GM19238 (cell line): ENCODE results near the gene SCGB1C1.
"Not testable (repeated sequence)": the region's sequence is repeated elsewhere in the genome, so short reads cannot be mapped to it uniquely, and the experiment has no call there.

Experiments
- DNase-seq: peaks from one replicate; pipeline ENCODE4 v3.0.0; 2011; ENCODE audit warnings: low spot score; ENCODE audit not compliant: insufficient read length

Gene SCGB1C1

GRCh38 chr11:192674-193128 is at the start of gene SCGB1C1:
SCGB1C1 (plus strand) TSS chr11:193078; CDS start chr11:193100, 22 bp downstream.
- not testable (repeated sequence) for DNase-seq

GRCh38 chr11:180242-180641 is 12.6 kb upstream of the SCGB1C1 start:
- DNase-seq = not testable (repeated sequence)

DNA sequence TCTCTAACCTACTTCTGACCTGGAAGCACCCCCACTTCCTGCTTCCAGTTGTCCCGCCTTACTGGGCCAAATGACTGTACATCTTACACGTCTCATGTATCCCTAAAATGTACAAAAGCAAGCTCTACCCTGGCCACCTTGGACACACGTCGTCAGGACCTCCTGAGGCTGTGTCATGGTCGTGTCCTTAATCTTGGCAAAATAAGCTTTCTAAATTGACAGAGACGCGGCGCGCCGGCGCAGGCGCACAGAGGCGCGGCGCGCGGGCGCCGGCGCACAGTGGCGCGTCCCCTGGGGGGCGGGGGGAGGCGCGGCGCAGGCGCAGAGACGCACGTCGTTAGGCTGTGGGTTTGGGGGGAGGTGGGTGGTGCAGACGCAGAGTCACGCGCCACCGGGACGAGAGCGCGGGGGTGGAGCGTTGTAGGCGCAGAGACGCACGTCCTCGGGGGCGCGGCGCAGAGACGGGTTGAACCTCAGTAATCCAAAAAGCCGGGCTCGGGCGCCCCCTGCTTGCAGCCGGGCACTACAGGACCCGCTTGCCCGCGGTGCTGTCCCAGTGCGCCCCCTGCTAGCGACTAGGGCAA is 3.6 kb upstream of the SCGB1C1 start:
- DNase-seq = not testable (repeated sequence)

GRCh38 chr11:189843-190311 is 3.0 kb upstream of the SCGB1C1 start:
- DNase-seq = not testable (repeated sequence)

- DNase-seq = not testable (repeated sequence)
These were observed 2.3 kb upstream of the SCGB1C1 start for GRCh38 chr11:190546-190945.

GRCh38 chr11:191490-192478 is 1.1 kb upstream of the SCGB1C1 start:
- not testable (repeated sequence) for DNase-seq

- DNase-seq = not testable (repeated sequence)
These were observed 603 bp downstream of the SCGB1C1 start for GRCh38 chr11:193481-193880.

GRCh38 chr11:196786-197731 is 4.2 kb downstream of the SCGB1C1 start:
- DNase-seq = no peak

DNA sequence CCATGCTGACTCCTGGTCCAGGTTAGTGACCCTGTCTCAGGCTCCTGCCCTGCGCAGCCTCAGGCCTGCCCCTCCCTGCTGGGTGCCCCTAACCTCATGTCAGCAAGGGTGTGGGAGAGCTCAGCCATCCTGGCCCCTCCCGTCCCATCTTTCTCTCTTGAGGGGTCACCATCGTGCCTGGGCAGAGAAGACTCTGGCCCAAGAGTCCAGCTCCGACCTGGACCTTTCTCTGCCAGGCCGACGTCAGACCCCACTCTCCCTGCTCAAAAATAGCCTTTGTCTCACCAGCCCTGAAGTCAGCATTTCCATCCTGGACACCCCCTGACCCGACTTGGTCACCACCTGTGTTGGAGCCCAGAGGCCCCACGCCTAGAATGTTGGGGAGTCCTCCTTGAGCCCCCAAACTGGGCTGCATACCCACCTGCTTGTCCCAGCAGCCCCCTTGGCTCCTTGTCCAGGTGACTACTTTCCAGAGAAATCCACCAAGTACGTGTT is 4.9 kb downstream of the SCGB1C1 start:
- DNase-seq = no peak

- DNase-seq = no peak
These were observed 5.4 kb downstream of the SCGB1C1 start for GRCh38 chr11:198236-198806.

GRCh38 chr11:199004-199581 is 6.2 kb downstream of the SCGB1C1 start:
- no peak for DNase-seq

GRCh38 chr11:199782-200181 is 6.9 kb downstream of the SCGB1C1 start:
- no peak for DNase-seq

DNA sequence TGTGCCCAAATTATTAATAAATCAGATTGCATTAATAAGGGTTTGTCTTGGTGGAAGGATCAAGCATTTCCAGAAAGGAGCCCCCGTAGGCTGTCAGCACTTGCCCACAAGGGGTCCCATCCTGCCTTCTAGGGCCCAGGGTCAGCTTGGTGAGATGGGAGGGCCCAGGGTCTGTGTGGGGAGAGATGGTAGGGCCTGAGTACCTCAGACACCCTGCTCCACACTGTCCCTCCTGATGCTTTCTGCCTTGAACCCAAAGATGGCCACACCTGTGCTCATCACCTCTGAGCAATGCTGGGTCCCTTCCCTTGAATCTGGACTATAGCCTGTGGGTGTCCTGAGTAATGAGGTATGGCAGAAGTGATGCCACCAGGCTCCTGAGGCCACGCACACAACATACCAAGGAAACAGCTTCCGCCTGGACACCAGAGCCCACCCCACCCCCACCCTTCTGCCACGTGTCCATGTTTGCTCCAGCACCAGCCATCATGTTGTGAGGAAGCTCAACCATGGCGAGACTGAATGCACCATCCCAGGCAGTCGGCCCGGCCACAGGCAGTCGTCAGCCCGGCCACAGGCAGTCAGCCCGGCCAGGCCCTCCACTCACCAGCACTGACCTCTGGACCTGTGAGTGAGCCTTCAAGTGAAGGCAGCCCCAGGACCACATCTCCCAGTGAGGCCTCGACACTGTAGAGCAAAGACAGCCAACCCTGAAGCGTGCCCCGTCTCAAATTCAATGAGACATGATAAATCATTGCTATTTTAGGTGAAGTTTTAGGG is 7.5 kb downstream of the SCGB1C1 start:
- DNase-seq = no peak

DNA sequence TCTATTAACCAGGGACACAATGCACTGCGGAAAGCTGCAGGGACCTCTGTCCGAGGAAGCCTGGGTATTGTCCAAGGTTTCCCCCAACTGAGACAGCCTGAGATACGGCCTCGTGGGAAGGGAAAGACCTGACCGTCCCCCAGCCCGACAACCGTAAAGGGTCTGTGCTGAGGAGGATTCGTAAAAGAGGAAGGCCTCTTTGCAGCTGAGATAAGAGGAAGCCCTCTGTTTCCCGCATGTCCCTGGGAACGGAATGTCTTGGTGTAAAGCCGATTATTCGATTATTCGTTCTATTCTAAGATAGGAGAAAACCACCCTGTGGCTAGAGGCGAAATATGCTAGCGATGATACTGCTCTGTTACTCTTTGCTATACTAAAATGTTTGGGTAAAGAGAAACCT is 9.1 kb downstream of the SCGB1C1 start:
- DNase-seq = no peak

- no peak for DNase-seq
These were observed 9.6 kb downstream of the SCGB1C1 start for GRCh38 chr11:202490-202889.

- no peak for DNase-seq
These were observed 10.4 kb downstream of the SCGB1C1 start for GRCh38 chr11:203056-203944.

GRCh38 chr11:203945-204586 is 11.2 kb downstream of the SCGB1C1 start:
- no peak for DNase-seq

GRCh38 chr11:204587-205109 is 11.8 kb downstream of the SCGB1C1 start:
- DNase-seq = no peak
